Epithelial cell of proximal tubule (primary cell): Measurements from ENCODE around the gene BLOC1S1. TPM values are rescaled to one million over a fixed set of nuclear protein-coding genes. Genes with fewer than 3 reads are reported as not detected.

Experiments
- DNase-seq: peaks from one replicate; pipeline ENCODE4 v3.0.0-alpha.2; 2011; ENCODE audit warnings: low read depth
- H3K4me3 ChIP-seq: 2 replicates; pipeline ENCODE4 v1.5.1; 2011; ENCODE audit warnings: low read depth, mild to moderate bottlenecking, low read length
- CTCF ChIP-seq: conservative IDR thresholded peaks from 2 replicates; pipeline ENCODE4 v1.5.1; 2012; ENCODE audit warnings: low read depth, mild to moderate bottlenecking, low read length
- total RNA-seq: library from RNA; depleted of rRNA; stranded (reverse); fragments of >200 nt; gene quantifications from 2 replicates; pipeline ENCODE4 v1.2.3, GENCODE V29; 2015

BLOC1S1 gene
- total RNA-seq, 1 donor from 2014 or later = 187 TPM

- no peak for TF ChIP-seq CTCF
These were observed 46.8 kb downstream of the BLOC1S1 start for GRCh38 chr12:55762646-55763045.

GRCh38 chr12:55765736-55766290 lies 50.0 kb downstream of the BLOC1S1 start:
- TF ChIP-seq CTCF = no peak
- no peak for DNase-seq
- H3K4me3 ChIP-seq = no peak overlapping the region

More at GRCh38 chr12:55762646-55763045, 46.8 kb downstream of the BLOC1S1 start:
- no peak for DNase-seq
- H3K4me3 ChIP-seq = no peak overlapping the region

DNA sequence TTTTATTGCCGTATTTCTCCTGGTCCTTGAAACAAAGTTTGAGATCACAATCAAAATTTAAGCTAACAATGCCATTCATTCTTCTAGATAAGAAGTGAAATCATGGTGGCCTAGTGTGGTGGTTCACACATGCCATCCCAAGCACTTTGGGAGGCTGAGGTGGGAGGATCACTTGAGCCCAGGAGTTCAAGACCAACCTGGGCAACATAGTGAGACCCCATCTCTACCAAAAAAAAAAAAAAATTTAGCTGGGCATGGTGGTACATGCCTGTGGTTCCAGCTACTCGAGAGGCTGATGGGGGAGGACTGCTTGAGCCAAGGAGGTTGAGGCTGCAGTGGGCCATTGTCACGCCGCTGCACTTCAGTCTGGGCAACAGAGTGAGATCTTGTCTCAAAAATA lies 51.3 kb downstream of the BLOC1S1 start:
- no peak for DNase-seq

More for the DNA sequence above, 51.3 kb downstream of the BLOC1S1 start:
- no peak for TF ChIP-seq CTCF
- H3K4me3 ChIP-seq = no peak overlapping the region

Other genes with a start within 250 kb of the BLOC1S1 start
- not detected in 2 replicates for gene OR6C70, start 245.9 kb upstream of the BLOC1S1 start, total RNA-seq
- not detected in 2 replicates for gene OR6C68, start 223.7 kb upstream of the BLOC1S1 start, total RNA-seq
- not detected in 2 replicates for gene OR6C4, start 166.4 kb upstream of the BLOC1S1 start, total RNA-seq
- not detected in 2 replicates for gene OR2AP1, start 143.6 kb upstream of the BLOC1S1 start, total RNA-seq
- not detected in 2 replicates for gene OR10P1, start 79.2 kb upstream of the BLOC1S1 start, total RNA-seq
- gene ITGA7, start 8.1 kb upstream of the BLOC1S1 start, total RNA-seq = 3.8 and 7.7 TPM in 2 replicates
- gene RDH5, start 4.3 kb downstream of the BLOC1S1 start, total RNA-seq = 2.3 and 2.5 TPM in 2 replicates
- 758 and 1,095 TPM in 2 replicates for gene CD63, start 13.0 kb downstream of the BLOC1S1 start, total RNA-seq
- gene GDF11, start 27.1 kb downstream of the BLOC1S1 start, total RNA-seq = 2.8 and 8.5 TPM in 2 replicates
- 155 and 203 TPM in 2 replicates for gene SARNP, start 101.7 kb downstream of the BLOC1S1 start, total RNA-seq
- 40.5 and 47.1 TPM in 2 replicates for gene ORMDL2, start 102.0 kb downstream of the BLOC1S1 start, total RNA-seq
- 24.7 and 41.5 TPM in 2 replicates for gene DNAJC14, start 113.5 kb downstream of the BLOC1S1 start, total RNA-seq
- 1.2 and 1.3 TPM in 2 replicates for gene MMP19, start 126.9 kb downstream of the BLOC1S1 start, total RNA-seq
- gene PYM1, start 211.8 kb downstream of the BLOC1S1 start, total RNA-seq = 49.2 and 56.0 TPM in 2 replicates
- gene DGKA, start 215.1 kb downstream of the BLOC1S1 start, total RNA-seq = 44.3 and 272 TPM in 2 replicates
- gene PMEL, start 250.0 kb downstream of the BLOC1S1 start, total RNA-seq = 1.4 and 3.7 TPM in 2 replicates